Esophagus squamous epithelium (tissue), 4 donors: ENCODE data around the gene RPA3.

Experiments
- POLR2A ChIP-seq, 4 donors: fragments of 450-650 bp; IDR thresholded peaks; one replicate each; pipeline ENCODE4 v1.6.1; 2017; ENCODE audit warnings: antibody characterized with exemption in 4 of 4, mild to moderate bottlenecking in 4 of 4, moderate library complexity in 3 of 4
- TF ChIP-seq, protein P1 (sequence below), 6 experiments: fragments of 450-650 bp in 4 of 6; fragments of 200-600 bp in 2 of 6; sonication (generic) in 2 of 6; IDR thresholded peaks; one replicate each; pipeline ENCODE4 v1.5.1; 2016 to 2019; ENCODE audit warnings: antibody characterized with exemption in 6 of 6, mild to moderate bottlenecking in 4 of 6, moderate library complexity in 4 of 6

DNA sequence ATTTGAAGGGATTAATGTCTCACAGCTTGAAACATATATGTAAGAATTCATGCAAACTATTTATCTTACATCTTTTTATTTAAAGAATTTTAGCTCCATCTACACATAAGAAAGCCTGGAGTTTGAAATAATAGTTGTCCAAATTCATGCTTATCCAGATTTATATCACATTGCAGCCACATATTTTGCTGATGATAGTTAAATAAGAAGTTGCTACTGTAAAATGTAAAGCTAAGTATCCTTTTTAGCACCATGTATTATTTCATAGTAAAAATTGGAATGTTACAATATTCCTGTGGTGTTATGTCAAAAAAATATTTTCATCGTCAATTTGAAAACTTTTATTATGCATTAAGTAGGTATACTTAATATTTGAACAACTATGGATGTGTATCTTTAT, 105.2 kb downstream of the RPA3 start:
- TF ChIP-seq POLR2A (IDR thresholded peaks at IDR 0.05) = no peak
- TF ChIP-seq, protein P1, sequence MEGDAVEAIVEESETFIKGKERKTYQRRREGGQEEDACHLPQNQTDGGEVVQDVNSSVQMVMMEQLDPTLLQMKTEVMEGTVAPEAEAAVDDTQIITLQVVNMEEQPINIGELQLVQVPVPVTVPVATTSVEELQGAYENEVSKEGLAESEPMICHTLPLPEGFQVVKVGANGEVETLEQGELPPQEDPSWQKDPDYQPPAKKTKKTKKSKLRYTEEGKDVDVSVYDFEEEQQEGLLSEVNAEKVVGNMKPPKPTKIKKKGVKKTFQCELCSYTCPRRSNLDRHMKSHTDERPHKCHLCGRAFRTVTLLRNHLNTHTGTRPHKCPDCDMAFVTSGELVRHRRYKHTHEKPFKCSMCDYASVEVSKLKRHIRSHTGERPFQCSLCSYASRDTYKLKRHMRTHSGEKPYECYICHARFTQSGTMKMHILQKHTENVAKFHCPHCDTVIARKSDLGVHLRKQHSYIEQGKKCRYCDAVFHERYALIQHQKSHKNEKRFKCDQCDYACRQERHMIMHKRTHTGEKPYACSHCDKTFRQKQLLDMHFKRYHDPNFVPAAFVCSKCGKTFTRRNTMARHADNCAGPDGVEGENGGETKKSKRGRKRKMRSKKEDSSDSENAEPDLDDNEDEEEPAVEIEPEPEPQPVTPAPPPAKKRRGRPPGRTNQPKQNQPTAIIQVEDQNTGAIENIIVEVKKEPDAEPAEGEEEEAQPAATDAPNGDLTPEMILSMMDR (IDR thresholded peaks at IDR 0.05) = no peak
